Osteocyte (in vitro differentiated cells): Measurements from ENCODE around the gene USP48. TPM values are rescaled to one million over a fixed set of nuclear protein-coding genes. Genes with fewer than 3 reads are reported as not detected.

Source experiments
- DNase-seq: peaks from one replicate; pipeline ENCODE4 v3.0.0; 2021; ENCODE audit warnings: mixed read lengths; ENCODE audit not compliant: unreplicated experiment; ENCODE audit errors: extremely low spot score
- H3K27ac Mint-ChIP-seq: one replicate; pipeline ENCODE4 v1.8.0; 2021; ENCODE audit warnings: mild to moderate bottlenecking, mixed read lengths; ENCODE audit not compliant: unreplicated experiment
- H3K27me3 Mint-ChIP-seq: one replicate; pipeline ENCODE4 v1.8.0; 2021; ENCODE audit warnings: mixed read lengths; ENCODE audit not compliant: unreplicated experiment
- H3K36me3 Mint-ChIP-seq: one replicate; pipeline ENCODE4 v1.8.0; 2021; ENCODE audit warnings: mixed read lengths; ENCODE audit not compliant: unreplicated experiment
- H3K4me1 Mint-ChIP-seq: one replicate; pipeline ENCODE4 v1.8.0; 2021; ENCODE audit warnings: mixed read lengths; ENCODE audit not compliant: unreplicated experiment
- H3K4me3 Mint-ChIP-seq: one replicate; pipeline ENCODE4 v1.8.0; 2021; ENCODE audit warnings: mild to moderate bottlenecking, moderate library complexity, mixed read lengths; ENCODE audit not compliant: unreplicated experiment
- H3K9me3 Mint-ChIP-seq: one replicate; pipeline ENCODE4 v1.8.0; 2021; ENCODE audit warnings: mixed read lengths; ENCODE audit not compliant: unreplicated experiment
- CTCF ChIP-seq: fragments of 200-600 bp; sonication (generic); IDR thresholded peaks from 2 replicates; pipeline ENCODE4 v1.5.0; 2021; ENCODE audit warnings: antibody characterized with exemption, mild to moderate bottlenecking, moderate library complexity
- total RNA-seq: library from RNA; stranded (reverse); gene quantifications from 2 replicates; pipeline ENCODE4 v1.2.1, GENCODE V29; 2021

The USP48 gene
- total RNA-seq, 1 donor from 2014 or later: 73.6 TPM

GRCh38 chr1:21814241-21814918 lies 31.4 kb upstream of the USP48 start:
- Mint-ChIP-seq H3K27ac (no peak overlapping the region), H3K9me3 (no peaks in the 10 kb centered on the region), H3K4me3 (no peak overlapping the region), H3K27me3 (peaks cover 2% of the 10 kb centered on the region), H3K36me3 (no peaks in the 10 kb centered on the region), H3K4me1 (peaks cover 6% of the 10 kb centered on the region)
- DNase-seq: no peak
- peak; percentile 25 for TF ChIP-seq CTCF

GRCh38 chr1:21813542-21813941 lies 30.6 kb upstream of the USP48 start:
- H3K27ac Mint-ChIP-seq: no peak overlapping the region
- peaks cover 2% of the 10 kb centered on the region for H3K27me3 Mint-ChIP-seq
- H3K4me1 Mint-ChIP-seq: peaks cover 6% of the 10 kb centered on the region
- DNase-seq: no peak
- no peak overlapping the region for H3K4me3 Mint-ChIP-seq
- H3K36me3 Mint-ChIP-seq: no peaks in the 10 kb centered on the region
- H3K9me3 Mint-ChIP-seq: no peaks in the 10 kb centered on the region
- TF ChIP-seq CTCF: no peak

DNA sequence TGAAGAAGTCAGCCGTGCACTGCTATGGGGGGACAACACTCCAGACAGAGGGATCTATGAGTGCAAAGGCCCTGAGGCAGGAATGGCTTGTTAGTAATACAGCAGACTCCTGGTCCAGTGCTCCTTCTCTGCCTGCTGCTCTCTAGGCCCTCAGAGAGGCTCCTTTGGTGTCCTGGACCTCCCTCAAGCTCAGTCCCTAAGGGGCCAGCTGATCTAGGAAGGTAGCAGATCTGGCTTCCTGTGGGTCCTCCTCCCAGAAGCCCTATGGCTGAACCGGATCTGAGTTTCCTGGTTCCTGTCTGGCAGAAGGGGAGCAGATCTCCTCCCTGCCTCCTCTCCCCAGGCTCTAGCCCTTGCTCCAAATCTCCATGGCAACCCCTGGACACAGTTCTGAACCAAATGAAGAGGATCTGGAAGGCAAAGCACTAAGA lies 28.9 kb upstream of the USP48 start, which contains the start of gene LDLRAD2:
Gene LDLRAD2 (plus strand): TSS at position 391 of the 431 bp plus-strand sequence. CDS start 187 bp downstream, outside the sequence.
- no peak for TF ChIP-seq CTCF
- DNase-seq: no peak
- H3K27me3 Mint-ChIP-seq: peaks cover 2% of the 10 kb centered on the region
- no peaks in the 10 kb centered on the region for H3K9me3 Mint-ChIP-seq
- H3K4me1 Mint-ChIP-seq: peaks cover 3% of the 10 kb centered on the region
- no peak within 1 kb of the TSS for H3K27ac Mint-ChIP-seq
- no peaks in the 10 kb centered on the region for H3K36me3 Mint-ChIP-seq
- H3K4me3 Mint-ChIP-seq: no peak within 1 kb of the TSS

- no peak overlapping the region for H3K27ac Mint-ChIP-seq
- H3K27me3 Mint-ChIP-seq: no peaks in the 10 kb centered on the region
- TF ChIP-seq CTCF: no peak
- no peaks in the 10 kb centered on the region for H3K36me3 Mint-ChIP-seq
- no peaks in the 10 kb centered on the region for H3K9me3 Mint-ChIP-seq
- no peak for DNase-seq
- H3K4me1 Mint-ChIP-seq: no peaks in the 10 kb centered on the region
- H3K4me3 Mint-ChIP-seq: no peak overlapping the region
These were observed 21.6 kb upstream of the USP48 start for GRCh38 chr1:21804536-21804935.

DNA sequence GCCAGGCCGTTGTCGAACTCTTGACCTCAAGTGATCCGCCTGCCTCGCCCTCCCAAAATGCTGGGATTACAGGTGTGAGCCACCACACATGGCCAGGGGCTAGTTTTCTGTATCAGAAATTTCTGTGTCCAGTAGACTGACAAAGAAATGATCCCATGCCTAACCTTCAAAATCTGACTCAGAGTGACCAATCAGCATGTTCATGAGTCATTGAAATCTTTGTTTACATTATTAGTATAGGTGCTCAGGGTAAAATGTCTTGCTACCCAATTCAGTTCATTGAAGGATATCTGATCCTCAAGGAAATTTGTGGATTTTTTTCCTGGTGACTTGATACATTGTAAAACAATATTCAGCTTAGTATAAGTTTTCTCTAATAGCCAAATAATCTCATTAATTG lies 18.2 kb upstream of the USP48 start:
- H3K4me3 Mint-ChIP-seq: no peak overlapping the region
- no peaks in the 10 kb centered on the region for H3K4me1 Mint-ChIP-seq
- H3K9me3 Mint-ChIP-seq: no peaks in the 10 kb centered on the region

More for the DNA sequence above, 18.2 kb upstream of the USP48 start:
- TF ChIP-seq CTCF: no peak
- H3K27me3 Mint-ChIP-seq: no peaks in the 10 kb centered on the region
- H3K27ac Mint-ChIP-seq: no peak overlapping the region
- no peaks in the 10 kb centered on the region for H3K36me3 Mint-ChIP-seq
- DNase-seq: no peak
